Loucy (cell line): Measurements from ENCODE around the gene TMTC2.

Source experiments
- H2AFZ ChIP-seq: fragments of 200-600 bp; sonication (generic); 2 replicates; pipeline ENCODE4 v1.6.0; 2016; ENCODE audit warnings: antibody characterized with exemption, mild to moderate bottlenecking, low read length, moderate library complexity
- H3F3A ChIP-seq: fragments of 200-600 bp; 2 replicates; pipeline ENCODE4 v1.6.0; 2016; ENCODE audit warnings: antibody characterized with exemption, low read depth, mild to moderate bottlenecking
- H3K27me3 ChIP-seq: fragments of 200-600 bp; sonication (generic); 2 replicates; pipeline ENCODE4 v1.6.1; 2014; ENCODE audit warnings: low read length, mild to moderate bottlenecking; ENCODE audit not compliant: insufficient read depth, poor library complexity, severe bottlenecking
- H3K36me3 ChIP-seq: fragments of 200-600 bp; sonication (generic); 2 replicates; pipeline ENCODE4 v1.6.1; 2016; ENCODE audit warnings: low read length; ENCODE audit not compliant: insufficient read depth
- H3K4me1 ChIP-seq: fragments of 200-600 bp; sonication (generic); 2 replicates; pipeline ENCODE4 v1.5.1; 2014; ENCODE audit warnings: low read length, mild to moderate bottlenecking; ENCODE audit not compliant: insufficient read depth, poor library complexity, severe bottlenecking
- H3K4me2 ChIP-seq: fragments of 200-600 bp; sonication (generic); 2 replicates; pipeline ENCODE4 v1.6.0; 2014; ENCODE audit warnings: antibody characterized with exemption, low read length, low read depth, mild to moderate bottlenecking; ENCODE audit not compliant: poor library complexity, severe bottlenecking
- H3K4me3 ChIP-seq: fragments of 200-600 bp; sonication (generic); 2 replicates; pipeline ENCODE4 v1.5.1; 2014; ENCODE audit warnings: low read length, mild to moderate bottlenecking, mixed read lengths; ENCODE audit not compliant: poor library complexity, severe bottlenecking
- H3K79me2 ChIP-seq: fragments of 200-600 bp; sonication (generic); 2 replicates; pipeline ENCODE4 v1.6.1; 2014; ENCODE audit warnings: low read length; ENCODE audit not compliant: insufficient read depth
- H3K9ac ChIP-seq: fragments of 200-600 bp; sonication (generic); 2 replicates; pipeline ENCODE4 v1.6.0; 2014; ENCODE audit warnings: mild to moderate bottlenecking, low read depth, low read length, moderate library complexity; ENCODE audit not compliant: poor library complexity, severe bottlenecking
- H3K9me2 ChIP-seq: fragments of 200-600 bp; sonication (generic); replicated peaks from 2 replicates; pipeline ENCODE4 v1.6.1; 2016; ENCODE audit warnings: low read depth, low read length, mixed read lengths
- H3K9me3 ChIP-seq: fragments of 200-600 bp; sonication (generic); 2 replicates; pipeline ENCODE4 v1.6.1; 2014; ENCODE audit warnings: mild to moderate bottlenecking, antibody characterized with exemption, low read length, low read depth; ENCODE audit not compliant: insufficient read depth
- H4K20me1 ChIP-seq: fragments of 200-600 bp; sonication (generic); 2 replicates; pipeline ENCODE4 v1.6.0; 2014; ENCODE audit warnings: antibody characterized with exemption, low read length, mild to moderate bottlenecking; ENCODE audit not compliant: insufficient read depth, poor library complexity, severe bottlenecking
- EZH2phosphoT487 ChIP-seq: fragments of 200-600 bp; IDR thresholded peaks from 2 replicates; pipeline ENCODE4 v1.6.1; 2018; ENCODE audit warnings: antibody characterized with exemption, mild to moderate bottlenecking, moderate library complexity, borderline replicate concordance
- TF ChIP-seq, protein P1 (sequence below): fragments of 200-600 bp; sonication (generic); conservative IDR thresholded peaks from 2 replicates; pipeline ENCODE4 v1.5.1; 2014; ENCODE audit warnings: mild to moderate bottlenecking, antibody characterized with exemption, low read length

Gene TMTC2

GRCh38 chr12:83132360-83132759 is 445.7 kb downstream of the TMTC2 start:
- H3K79me2 ChIP-seq, result no peaks in the 10 kb centered on the region
- H2AFZ ChIP-seq, result no peak overlapping the region
- H3K9ac ChIP-seq, result no peak overlapping the region
- no peaks in the 10 kb centered on the region for H3F3A ChIP-seq
- no peaks in the 10 kb centered on the region for H3K9me3 ChIP-seq
- TF ChIP-seq, protein P1, sequence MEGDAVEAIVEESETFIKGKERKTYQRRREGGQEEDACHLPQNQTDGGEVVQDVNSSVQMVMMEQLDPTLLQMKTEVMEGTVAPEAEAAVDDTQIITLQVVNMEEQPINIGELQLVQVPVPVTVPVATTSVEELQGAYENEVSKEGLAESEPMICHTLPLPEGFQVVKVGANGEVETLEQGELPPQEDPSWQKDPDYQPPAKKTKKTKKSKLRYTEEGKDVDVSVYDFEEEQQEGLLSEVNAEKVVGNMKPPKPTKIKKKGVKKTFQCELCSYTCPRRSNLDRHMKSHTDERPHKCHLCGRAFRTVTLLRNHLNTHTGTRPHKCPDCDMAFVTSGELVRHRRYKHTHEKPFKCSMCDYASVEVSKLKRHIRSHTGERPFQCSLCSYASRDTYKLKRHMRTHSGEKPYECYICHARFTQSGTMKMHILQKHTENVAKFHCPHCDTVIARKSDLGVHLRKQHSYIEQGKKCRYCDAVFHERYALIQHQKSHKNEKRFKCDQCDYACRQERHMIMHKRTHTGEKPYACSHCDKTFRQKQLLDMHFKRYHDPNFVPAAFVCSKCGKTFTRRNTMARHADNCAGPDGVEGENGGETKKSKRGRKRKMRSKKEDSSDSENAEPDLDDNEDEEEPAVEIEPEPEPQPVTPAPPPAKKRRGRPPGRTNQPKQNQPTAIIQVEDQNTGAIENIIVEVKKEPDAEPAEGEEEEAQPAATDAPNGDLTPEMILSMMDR, result no peak
- no peak for TF ChIP-seq EZH2phosphoT487
- no peak overlapping the region for H3K4me3 ChIP-seq
- no peaks in the 10 kb centered on the region for H3K27me3 ChIP-seq
- no peaks in the 10 kb centered on the region for H3K9me2 ChIP-seq
- no peak overlapping the region for H3K4me2 ChIP-seq
- H4K20me1 ChIP-seq, result no peaks in the 10 kb centered on the region
- no peaks in the 10 kb centered on the region for H3K4me1 ChIP-seq
- no peaks in the 10 kb centered on the region for H3K36me3 ChIP-seq

DNA sequence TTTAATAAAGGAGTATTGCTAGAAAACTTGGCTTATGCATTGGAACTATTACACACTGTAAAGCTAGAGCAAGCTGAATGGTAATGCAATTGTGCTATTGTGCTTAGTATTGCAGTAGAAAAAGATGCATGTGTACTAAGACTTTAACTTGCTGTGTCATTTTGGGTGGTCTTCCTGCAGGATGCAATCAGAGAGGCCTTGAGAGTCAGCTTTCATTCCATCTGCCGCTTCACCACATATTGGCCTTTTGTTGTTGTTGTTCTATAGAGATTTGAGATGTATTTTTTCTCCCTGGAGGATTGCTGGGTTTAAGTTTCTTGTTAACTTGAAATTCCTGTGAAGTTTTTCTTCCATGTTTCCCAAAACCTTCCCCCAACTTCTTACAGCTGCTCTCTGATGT is 449.7 kb downstream of the TMTC2 start:
- TF ChIP-seq EZH2phosphoT487, result no peak
- TF ChIP-seq, protein P1, result no peak

DNA sequence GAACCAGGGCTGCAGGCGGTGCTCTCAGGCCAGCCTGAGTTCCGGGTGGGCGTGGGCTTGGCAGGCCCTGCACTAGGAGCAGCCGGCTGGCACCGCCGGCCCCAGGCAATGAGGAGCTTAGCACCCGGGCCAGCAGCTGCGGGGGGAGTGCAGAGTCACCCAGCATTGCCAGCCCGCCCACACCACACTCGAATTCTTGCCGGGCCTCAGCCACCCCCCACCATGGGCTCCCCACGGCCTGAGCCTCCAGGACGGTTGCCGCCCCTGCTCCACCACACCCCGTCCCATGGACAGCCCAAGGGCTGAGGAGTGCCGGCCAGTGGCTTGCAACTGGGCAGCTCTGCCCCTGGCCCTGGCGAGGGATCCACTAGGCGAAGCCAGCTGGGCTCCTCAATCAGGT is 453.4 kb downstream of the TMTC2 start:
- no peaks in the 10 kb centered on the region for H3K4me1 ChIP-seq
- no peaks in the 10 kb centered on the region for H3K79me2 ChIP-seq
- no peak overlapping the region for H3K4me2 ChIP-seq
- no peak overlapping the region for H3K4me3 ChIP-seq
- H3K36me3 ChIP-seq, result no peaks in the 10 kb centered on the region
- H3K9ac ChIP-seq, result no peak overlapping the region
- TF ChIP-seq, protein P1, result no peak
- TF ChIP-seq EZH2phosphoT487, result no peak
- no peaks in the 10 kb centered on the region for H3F3A ChIP-seq
- no peak overlapping the region for H2AFZ ChIP-seq
- H3K9me2 ChIP-seq, result no peaks in the 10 kb centered on the region
- H3K27me3 ChIP-seq, result no peaks in the 10 kb centered on the region
- H3K9me3 ChIP-seq, result no peaks in the 10 kb centered on the region
- no peaks in the 10 kb centered on the region for H4K20me1 ChIP-seq

More for the DNA sequence above, 449.7 kb downstream of the TMTC2 start:
- no peaks in the 10 kb centered on the region for H4K20me1 ChIP-seq
- no peak overlapping the region for H2AFZ ChIP-seq
- no peak overlapping the region for H3K9ac ChIP-seq
- H3F3A ChIP-seq, result no peaks in the 10 kb centered on the region
- H3K79me2 ChIP-seq, result no peaks in the 10 kb centered on the region
- H3K36me3 ChIP-seq, result no peaks in the 10 kb centered on the region
- H3K27me3 ChIP-seq, result no peaks in the 10 kb centered on the region
- no peaks in the 10 kb centered on the region for H3K9me3 ChIP-seq
- H3K4me3 ChIP-seq, result no peak overlapping the region
- no peaks in the 10 kb centered on the region for H3K9me2 ChIP-seq
- no peak overlapping the region for H3K4me2 ChIP-seq
- no peaks in the 10 kb centered on the region for H3K4me1 ChIP-seq
